K562 (cell line): ENCODE results near the gene NKD1. TPM values are rescaled to one million over a fixed set of nuclear protein-coding genes. Genes with fewer than 3 reads are reported as not detected.
A peak's percentile ranks its signal among the peaks of the same experiment; 100 is the strongest.

Experiments
- CBFA2T2 ChIP-seq: fragments of 450-650 bp; conservative IDR thresholded peaks from 2 replicates; pipeline ENCODE4 v1.6.1; 2017; ENCODE audit warnings: mild to moderate bottlenecking
- CREBBP ChIP-seq: IDR thresholded peaks from one replicate; pipeline ENCODE4 v1.6.1; 2012; ENCODE audit warnings: low read depth, mild to moderate bottlenecking, control low read depth, inconsistent platforms, low read length
- MEF2D ChIP-seq: conservative IDR thresholded peaks from 2 replicates; pipeline ENCODE4 v1.6.1; 2016; ENCODE audit warnings: low read depth, missing genetic modification characterization, missing compliant biosample characterization
- NFIC ChIP-seq: fragments of 450-650 bp; IDR thresholded peaks from 2 replicates; pipeline ENCODE4 v1.6.1; 2017; ENCODE audit warnings: mild to moderate bottlenecking, inconsistent platforms
- TOE1 ChIP-seq, 2 experiments: fragments of 450-650 bp in 1 of 2; sonication (generic) in 1 of 2; formaldehyde crosslinking in 1 of 2; IDR thresholded peaks; 2 replicates each; pipeline versions ENCODE4 v1.7.1 to v1.8.0; 2016 to 2022; ENCODE audit warnings: borderline replicate concordance in 2 of 2, mild to moderate bottlenecking in 2 of 2, antibody characterized with exemption in 1 of 2, inconsistent platforms in 1 of 2, low read depth in 1 of 2, missing genetic modification reagents in 1 of 2, moderate library complexity in 1 of 2
- XRCC5 ChIP-seq: fragments of 200-400 bp; formaldehyde crosslinking; IDR thresholded peaks from 2 replicates; pipeline ENCODE4 v1.6.1; 2017; ENCODE audit warnings: low read depth, mild to moderate bottlenecking, low read length
- ZFP36 ChIP-seq: fragments of 150-350 bp; IDR thresholded peaks from 2 replicates; pipeline ENCODE4 v1.6.1; 2018; ENCODE audit warnings: low read length, low read depth; ENCODE audit not compliant: partially characterized antibody
- ZNF764 ChIP-seq: fragments of 250-450 bp; sonication (Bioruptor Pico); IDR thresholded peaks from 2 replicates; pipeline ENCODE4 v1.4.0; 2020; ENCODE audit warnings: low read depth, mild to moderate bottlenecking, moderate library complexity
- polyA plus RNA-seq, 8 experiments: library from polyadenylated mRNA; depleted of rRNA in 4 of 8; stranded (reverse) in 5 of 8; unstranded in 3 of 8; fragments of >200 nt; fragmentation: Nextera tagmentation in 2 of 8; fragmentation: Illumina TruSeq in 1 of 8; extraction: Ambion mirVana in 2 of 8; extraction: Trizol in 1 of 8; gene quantifications; 2 replicates each; pipeline versions ENCODE4 v1.2.1 to v1.2.3, GENCODE V29; 2011 to 2014; ENCODE audit warnings: inconsistent platforms in 1 of 8, missing spikeins in 1 of 8
- total RNA-seq, 7 experiments: library from RNA; depleted of rRNA in 6 of 7; stranded (reverse); fragments of >200 nt in 6 of 7; fragmentation: Illumina TruSeq in 2 of 7; extraction: Trizol in 2 of 7; gene quantifications; 2 replicates each; pipeline versions ENCODE4 v1.2.1 to v1.2.3, GENCODE V29; 2011 to 2021; ENCODE audit warnings: low replicate concordance in 1 of 7
- TF ChIP-seq, protein P1 (sequence below): sonication (generic); formaldehyde crosslinking; IDR thresholded peaks from 2 replicates; pipeline ENCODE4 v1.8.1; 2023; ENCODE audit warnings: missing genetic modification reagents, mild to moderate bottlenecking, borderline replicate concordance
- TF ChIP-seq, protein P2 (sequence below): fragments of 250-450 bp; sonication (Bioruptor Pico); IDR thresholded peaks from 2 replicates; pipeline ENCODE4 v1.4.0; 2020
- TF ChIP-seq, protein P3 (sequence below): fragments of 250-450 bp; sonication (Bioruptor Pico); IDR thresholded peaks from 2 replicates; pipeline ENCODE4 v1.8.0; 2022; ENCODE audit warnings: moderate library complexity, mild to moderate bottlenecking, inconsistent platforms
- TF ChIP-seq, protein P4 (sequence below): fragments of 450-650 bp; IDR thresholded peaks from 2 replicates; pipeline ENCODE4 v1.6.1; 2016; ENCODE audit warnings: missing biosample characterization, missing genetic modification characterization

Gene NKD1
- total and polyA plus RNA-seq, 9 of the 15 experiments (the other 6 are each of a cell fraction or from before 2014, with no cell fraction given) = under 0.01 to 0.24 (median 0.04) TPM; not detected in 2

DNA sequence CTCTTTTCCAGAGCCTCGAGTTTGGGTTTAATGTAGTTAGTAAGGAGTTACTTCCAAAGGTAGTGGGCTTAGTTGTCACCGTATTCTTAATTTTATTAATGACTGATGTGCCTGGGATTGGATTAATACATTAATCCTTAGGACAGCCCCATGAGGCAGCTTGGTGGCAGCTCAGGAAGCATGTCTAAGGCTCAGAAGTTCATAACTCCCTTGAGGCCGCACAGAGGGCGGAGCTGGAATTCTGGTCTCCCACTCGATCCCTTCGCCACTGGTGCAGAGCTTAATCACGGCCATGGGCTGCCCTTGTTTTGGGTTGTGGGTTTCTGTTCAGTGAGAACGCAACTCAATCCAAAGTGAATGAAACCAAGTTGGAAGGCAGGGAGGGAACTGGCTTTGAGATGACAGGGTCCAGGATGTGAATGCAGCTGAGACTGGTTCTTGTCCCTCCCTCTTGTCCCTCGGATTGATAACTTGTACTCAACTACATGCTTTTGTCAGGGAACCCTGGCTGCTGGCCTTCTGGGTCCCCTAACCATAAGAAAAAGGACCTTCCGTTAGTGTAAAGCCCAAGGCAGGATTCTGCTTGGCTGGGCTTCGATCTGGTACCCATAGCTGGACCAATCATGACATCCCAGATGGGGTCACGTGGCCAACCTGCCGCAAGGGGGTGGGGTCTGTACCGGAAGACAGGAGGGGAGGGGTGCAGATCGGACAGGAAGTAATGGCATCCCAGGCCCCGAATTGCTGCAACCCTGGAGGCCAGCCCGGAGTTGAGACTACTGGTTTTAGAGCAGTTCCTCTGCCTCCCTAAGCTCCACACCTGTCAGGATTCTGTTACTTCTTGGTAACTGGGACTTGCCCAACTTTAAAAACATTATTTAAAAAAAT, 87.6 kb downstream of the NKD1 start (continued):
- TF ChIP-seq, protein P1, sequence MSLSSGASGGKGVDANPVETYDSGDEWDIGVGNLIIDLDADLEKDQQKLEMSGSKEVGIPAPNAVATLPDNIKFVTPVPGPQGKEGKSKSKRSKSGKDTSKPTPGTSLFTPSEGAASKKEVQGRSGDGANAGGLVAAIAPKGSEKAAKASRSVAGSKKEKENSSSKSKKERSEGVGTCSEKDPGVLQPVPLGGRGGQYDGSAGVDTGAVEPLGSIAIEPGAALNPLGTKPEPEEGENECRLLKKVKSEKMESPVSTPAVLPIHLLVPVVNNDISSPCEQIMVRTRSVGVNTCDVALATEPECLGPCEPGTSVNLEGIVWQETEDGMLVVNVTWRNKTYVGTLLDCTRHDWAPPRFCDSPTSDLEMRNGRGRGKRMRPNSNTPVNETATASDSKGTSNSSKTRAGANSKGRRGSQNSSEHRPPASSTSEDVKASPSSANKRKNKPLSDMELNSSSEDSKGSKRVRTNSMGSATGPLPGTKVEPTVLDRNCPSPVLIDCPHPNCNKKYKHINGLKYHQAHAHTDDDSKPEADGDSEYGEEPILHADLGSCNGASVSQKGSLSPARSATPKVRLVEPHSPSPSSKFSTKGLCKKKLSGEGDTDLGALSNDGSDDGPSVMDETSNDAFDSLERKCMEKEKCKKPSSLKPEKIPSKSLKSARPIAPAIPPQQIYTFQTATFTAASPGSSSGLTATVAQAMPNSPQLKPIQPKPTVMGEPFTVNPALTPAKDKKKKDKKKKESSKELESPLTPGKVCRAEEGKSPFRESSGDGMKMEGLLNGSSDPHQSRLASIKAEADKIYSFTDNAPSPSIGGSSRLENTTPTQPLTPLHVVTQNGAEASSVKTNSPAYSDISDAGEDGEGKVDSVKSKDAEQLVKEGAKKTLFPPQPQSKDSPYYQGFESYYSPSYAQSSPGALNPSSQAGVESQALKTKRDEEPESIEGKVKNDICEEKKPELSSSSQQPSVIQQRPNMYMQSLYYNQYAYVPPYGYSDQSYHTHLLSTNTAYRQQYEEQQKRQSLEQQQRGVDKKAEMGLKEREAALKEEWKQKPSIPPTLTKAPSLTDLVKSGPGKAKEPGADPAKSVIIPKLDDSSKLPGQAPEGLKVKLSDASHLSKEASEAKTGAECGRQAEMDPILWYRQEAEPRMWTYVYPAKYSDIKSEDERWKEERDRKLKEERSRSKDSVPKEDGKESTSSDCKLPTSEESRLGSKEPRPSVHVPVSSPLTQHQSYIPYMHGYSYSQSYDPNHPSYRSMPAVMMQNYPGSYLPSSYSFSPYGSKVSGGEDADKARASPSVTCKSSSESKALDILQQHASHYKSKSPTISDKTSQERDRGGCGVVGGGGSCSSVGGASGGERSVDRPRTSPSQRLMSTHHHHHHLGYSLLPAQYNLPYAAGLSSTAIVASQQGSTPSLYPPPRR (CRISPR knock-in tag) = no peak
- TF ChIP-seq XRCC5 (no peak), CREBBP (no peak), ZNF764 (CRISPR knock-in tag) (no peak), NFIC (no peak), MEF2D (tag) (no peak), ZFP36 (peak; percentile 56), TOE1 (IDR thresholded peaks at IDR 0.05; ENCODE audit: borderline replicate concordance) (peak; percentile 53; the same call in 1 of the 2 replicates), TOE1 (CRISPR knock-in tag; IDR thresholded peaks at IDR 0.05; ENCODE audit: borderline replicate concordance, low read depth) (no peak), CBFA2T2 (peak; percentile 31; the same call in 1 of the 2 replicates)
- TF ChIP-seq, protein P2, sequence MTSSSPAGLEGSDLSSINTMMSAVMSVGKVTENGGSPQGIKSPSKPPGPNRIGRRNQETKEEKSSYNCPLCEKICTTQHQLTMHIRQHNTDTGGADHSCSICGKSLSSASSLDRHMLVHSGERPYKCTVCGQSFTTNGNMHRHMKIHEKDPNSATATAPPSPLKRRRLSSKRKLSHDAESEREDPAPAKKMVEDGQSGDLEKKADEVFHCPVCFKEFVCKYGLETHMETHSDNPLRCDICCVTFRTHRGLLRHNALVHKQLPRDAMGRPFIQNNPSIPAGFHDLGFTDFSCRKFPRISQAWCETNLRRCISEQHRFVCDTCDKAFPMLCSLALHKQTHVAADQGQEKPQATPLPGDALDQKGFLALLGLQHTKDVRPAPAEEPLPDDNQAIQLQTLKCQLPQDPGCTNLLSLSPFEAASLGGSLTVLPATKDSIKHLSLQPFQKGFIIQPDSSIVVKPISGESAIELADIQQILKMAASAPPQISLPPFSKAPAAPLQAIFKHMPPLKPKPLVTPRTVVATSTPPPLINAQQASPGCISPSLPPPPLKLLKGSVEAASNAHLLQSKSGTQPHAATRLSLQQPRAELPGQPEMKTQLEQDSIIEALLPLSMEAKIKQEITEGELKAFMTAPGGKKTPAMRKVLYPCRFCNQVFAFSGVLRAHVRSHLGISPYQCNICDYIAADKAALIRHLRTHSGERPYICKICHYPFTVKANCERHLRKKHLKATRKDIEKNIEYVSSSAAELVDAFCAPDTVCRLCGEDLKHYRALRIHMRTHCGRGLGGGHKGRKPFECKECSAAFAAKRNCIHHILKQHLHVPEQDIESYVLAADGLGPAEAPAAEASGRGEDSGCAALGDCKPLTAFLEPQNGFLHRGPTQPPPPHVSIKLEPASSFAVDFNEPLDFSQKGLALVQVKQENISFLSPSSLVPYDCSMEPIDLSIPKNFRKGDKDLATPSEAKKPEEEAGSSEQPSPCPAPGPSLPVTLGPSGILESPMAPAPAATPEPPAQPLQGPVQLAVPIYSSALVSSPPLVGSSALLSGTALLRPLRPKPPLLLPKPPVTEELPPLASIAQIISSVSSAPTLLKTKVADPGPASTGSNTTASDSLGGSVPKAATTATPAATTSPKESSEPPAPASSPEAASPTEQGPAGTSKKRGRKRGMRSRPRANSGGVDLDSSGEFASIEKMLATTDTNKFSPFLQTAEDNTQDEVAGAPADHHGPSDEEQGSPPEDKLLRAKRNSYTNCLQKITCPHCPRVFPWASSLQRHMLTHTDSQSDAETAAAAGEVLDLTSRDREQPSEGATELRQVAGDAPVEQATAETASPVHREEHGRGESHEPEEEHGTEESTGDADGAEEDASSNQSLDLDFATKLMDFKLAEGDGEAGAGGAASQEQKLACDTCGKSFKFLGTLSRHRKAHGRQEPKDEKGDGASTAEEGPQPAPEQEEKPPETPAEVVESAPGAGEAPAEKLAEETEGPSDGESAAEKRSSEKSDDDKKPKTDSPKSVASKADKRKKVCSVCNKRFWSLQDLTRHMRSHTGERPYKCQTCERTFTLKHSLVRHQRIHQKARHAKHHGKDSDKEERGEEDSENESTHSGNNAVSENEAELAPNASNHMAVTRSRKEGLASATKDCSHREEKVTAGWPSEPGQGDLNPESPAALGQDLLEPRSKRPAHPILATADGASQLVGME (CRISPR knock-in tag) = no peak
- TF ChIP-seq, protein P3, sequence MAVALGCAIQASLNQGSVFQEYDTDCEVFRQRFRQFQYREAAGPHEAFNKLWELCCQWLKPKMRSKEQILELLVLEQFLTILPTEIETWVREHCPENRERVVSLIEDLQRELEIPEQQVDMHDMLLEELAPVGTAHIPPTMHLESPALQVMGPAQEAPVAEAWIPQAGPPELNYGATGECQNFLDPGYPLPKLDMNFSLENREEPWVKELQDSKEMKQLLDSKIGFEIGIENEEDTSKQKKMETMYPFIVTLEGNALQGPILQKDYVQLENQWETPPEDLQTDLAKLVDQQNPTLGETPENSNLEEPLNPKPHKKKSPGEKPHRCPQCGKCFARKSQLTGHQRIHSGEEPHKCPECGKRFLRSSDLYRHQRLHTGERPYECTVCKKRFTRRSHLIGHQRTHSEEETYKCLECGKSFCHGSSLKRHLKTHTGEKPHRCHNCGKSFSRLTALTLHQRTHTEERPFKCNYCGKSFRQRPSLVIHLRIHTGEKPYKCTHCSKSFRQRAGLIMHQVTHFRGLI (CRISPR knock-in tag) = peak; percentile 95; the same call in 1 of the 2 replicates
- TF ChIP-seq, protein P4, sequence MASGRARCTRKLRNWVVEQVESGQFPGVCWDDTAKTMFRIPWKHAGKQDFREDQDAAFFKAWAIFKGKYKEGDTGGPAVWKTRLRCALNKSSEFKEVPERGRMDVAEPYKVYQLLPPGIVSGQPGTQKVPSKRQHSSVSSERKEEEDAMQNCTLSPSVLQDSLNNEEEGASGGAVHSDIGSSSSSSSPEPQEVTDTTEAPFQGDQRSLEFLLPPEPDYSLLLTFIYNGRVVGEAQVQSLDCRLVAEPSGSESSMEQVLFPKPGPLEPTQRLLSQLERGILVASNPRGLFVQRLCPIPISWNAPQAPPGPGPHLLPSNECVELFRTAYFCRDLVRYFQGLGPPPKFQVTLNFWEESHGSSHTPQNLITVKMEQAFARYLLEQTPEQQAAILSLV (tag) = no peak
